SH-SY5Y (cell line): ENCODE measurements around the gene ILK.

ENCODE experiments used
- GATA2 ChIP-seq: IDR thresholded peaks from 2 replicates; pipeline ENCODE4 v1.6.1; 2011; ENCODE audit warnings: mild to moderate bottlenecking, low read depth, low read length
- GATA3 ChIP-seq: IDR thresholded peaks from 2 replicates; pipeline ENCODE4 v1.6.1; 2011; ENCODE audit warnings: low read depth, mild to moderate bottlenecking, low read length, moderate library complexity

DNA sequence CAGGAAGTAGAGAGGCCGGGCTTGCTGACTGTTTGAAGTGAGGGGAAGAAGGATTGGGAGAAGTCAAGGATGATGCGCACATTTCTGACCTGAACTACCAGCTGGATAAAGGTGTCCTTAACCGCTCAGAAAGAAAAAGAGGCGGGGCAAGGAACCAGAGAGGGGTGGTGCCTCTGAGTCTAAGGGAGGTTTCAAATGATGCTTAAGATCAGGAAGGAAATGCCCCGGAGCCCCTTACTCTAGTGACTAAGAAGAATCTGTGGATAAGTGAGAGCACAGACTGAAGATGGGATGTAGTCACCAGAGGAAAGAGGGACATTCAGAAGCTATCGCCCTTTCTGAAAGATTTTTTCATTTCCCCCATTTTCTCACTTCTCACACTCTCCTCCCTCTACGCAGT lies 39.4 kb downstream of the ILK start:
- TF ChIP-seq GATA3 (no peak), GATA2 (no peak)
